GM12865 (cell line): Measurements from ENCODE around the gene RBFOX1.

ENCODE experiments used
- DNase-seq: peaks from one replicate; pipeline ENCODE4 v3.0.0; 2010; ENCODE audit warnings: low read depth
- H3K4me3 ChIP-seq: 2 replicates; pipeline ENCODE4 v1.5.1; 2011; ENCODE audit warnings: mild to moderate bottlenecking, low read depth, low read length, control low read depth
- TF ChIP-seq, protein P1 (sequence below): IDR thresholded peaks from 2 replicates; pipeline ENCODE4 v1.5.1; 2011; ENCODE audit warnings: low read length, control low read depth, low read depth, inconsistent platforms; ENCODE audit not compliant: insufficient read depth; ENCODE audit errors: missing control alignments

The RBFOX1 gene

DNA sequence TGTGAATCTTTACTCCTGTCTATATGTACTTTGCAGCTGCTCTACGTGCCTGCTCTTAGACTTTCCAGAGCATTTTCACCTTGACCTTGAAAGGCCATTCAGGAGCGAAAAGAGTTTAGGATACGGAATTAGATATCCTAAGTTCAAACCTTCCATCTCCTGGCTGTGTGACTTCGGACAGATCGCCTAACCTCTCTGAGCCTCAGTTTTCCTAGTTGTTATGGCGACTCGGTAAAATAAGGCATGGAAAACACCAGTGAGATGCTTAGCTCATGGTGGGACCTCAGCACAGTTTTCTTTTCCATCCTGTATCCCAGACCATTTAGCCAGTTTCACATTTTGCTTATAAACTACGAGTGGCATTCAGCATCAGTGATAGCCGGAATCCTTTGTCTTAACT, 233.7 kb downstream of the RBFOX1 start:
- no peak for DNase-seq
- TF ChIP-seq, protein P1, sequence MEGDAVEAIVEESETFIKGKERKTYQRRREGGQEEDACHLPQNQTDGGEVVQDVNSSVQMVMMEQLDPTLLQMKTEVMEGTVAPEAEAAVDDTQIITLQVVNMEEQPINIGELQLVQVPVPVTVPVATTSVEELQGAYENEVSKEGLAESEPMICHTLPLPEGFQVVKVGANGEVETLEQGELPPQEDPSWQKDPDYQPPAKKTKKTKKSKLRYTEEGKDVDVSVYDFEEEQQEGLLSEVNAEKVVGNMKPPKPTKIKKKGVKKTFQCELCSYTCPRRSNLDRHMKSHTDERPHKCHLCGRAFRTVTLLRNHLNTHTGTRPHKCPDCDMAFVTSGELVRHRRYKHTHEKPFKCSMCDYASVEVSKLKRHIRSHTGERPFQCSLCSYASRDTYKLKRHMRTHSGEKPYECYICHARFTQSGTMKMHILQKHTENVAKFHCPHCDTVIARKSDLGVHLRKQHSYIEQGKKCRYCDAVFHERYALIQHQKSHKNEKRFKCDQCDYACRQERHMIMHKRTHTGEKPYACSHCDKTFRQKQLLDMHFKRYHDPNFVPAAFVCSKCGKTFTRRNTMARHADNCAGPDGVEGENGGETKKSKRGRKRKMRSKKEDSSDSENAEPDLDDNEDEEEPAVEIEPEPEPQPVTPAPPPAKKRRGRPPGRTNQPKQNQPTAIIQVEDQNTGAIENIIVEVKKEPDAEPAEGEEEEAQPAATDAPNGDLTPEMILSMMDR: no peak
- H3K4me3 ChIP-seq: no peak overlapping the region

DNA sequence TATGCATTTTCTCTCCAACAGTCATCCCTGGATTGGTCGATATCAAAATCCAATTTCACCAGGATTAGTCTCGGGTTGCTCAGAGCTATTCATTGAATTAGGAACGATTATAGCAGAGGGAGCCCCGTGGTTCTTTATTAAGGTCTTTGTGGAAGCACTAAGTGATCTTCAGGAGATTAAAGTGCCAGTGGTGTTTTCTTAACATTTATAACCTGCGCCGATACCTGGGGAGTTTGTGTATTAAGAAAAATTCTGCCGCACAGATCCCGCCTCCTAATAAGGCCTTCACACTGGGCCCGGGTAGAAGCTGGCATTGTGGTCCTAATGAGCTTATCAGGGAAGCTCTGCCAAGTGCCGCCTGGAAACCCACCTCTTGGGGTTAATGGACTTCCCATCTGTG, 238.7 kb downstream of the RBFOX1 start:
- no peak for DNase-seq
- TF ChIP-seq, protein P1: no peak
- H3K4me3 ChIP-seq: no peak overlapping the region

GRCh38 chr16:7577588-7577987, 244.9 kb downstream of the RBFOX1 start:
- TF ChIP-seq, protein P1: no peak
- DNase-seq: no peak
- no peak overlapping the region for H3K4me3 ChIP-seq

DNA sequence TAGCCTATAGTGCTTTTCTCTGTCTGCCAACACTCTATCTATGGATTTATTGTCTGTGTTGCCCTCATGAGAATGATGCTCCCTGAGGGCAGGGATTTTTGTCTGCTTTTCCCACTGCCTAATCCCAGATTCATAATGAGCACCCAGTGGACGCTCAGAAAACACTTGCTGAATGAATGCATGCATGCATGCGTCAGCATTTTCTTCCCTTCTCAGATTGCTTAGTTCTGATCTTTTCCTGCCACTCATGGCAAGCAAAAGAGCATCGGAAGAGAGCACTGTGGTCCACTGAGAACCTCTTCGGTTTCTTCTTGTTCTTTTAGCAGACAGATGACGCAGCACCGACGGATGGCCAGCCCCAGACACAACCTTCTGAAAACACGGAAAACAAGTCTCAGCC, 246.8 kb downstream of the RBFOX1 start:
- no peak overlapping the region for H3K4me3 ChIP-seq
- TF ChIP-seq, protein P1: no peak
- no peak for DNase-seq

- TF ChIP-seq, protein P1: no peak
- no peak for DNase-seq
- no peak overlapping the region for H3K4me3 ChIP-seq
Observed at GRCh38 chr16:7581175-7581574, 248.5 kb downstream of the RBFOX1 start.

- DNase-seq: no peak
- TF ChIP-seq, protein P1: no peak
Observed at GRCh38 chr16:7583396-7583795, 250.8 kb downstream of the RBFOX1 start.

GRCh38 chr16:7584561-7584960, 251.9 kb downstream of the RBFOX1 start:
- no peak overlapping the region for H3K4me3 ChIP-seq
- no peak for DNase-seq
- TF ChIP-seq, protein P1: no peak

More at GRCh38 chr16:7583396-7583795, 250.8 kb downstream of the RBFOX1 start:
- H3K4me3 ChIP-seq: no peak overlapping the region
